HL-60 (cell line): ENCODE measurements around the gene SCGB3A1.

Experiments used
- GABPA ChIP-seq: IDR thresholded peaks from 2 replicates; pipeline ENCODE4 v1.6.1; 2012; ENCODE audit warnings: low read depth
- POLR2AphosphoS5 ChIP-seq: IDR thresholded peaks from 2 replicates; pipeline ENCODE4 v1.6.1; 2012; ENCODE audit warnings: low read depth
- REST ChIP-seq: IDR thresholded peaks from 2 replicates; pipeline ENCODE4 v1.6.1; 2012; ENCODE audit warnings: low read depth; ENCODE audit not compliant: insufficient replicate concordance
- TF ChIP-seq, protein P1 (sequence below): IDR thresholded peaks from one replicate; pipeline ENCODE4 v1.5.1; 2011; ENCODE audit warnings: low read length, control low read depth, inconsistent platforms; ENCODE audit not compliant: insufficient read depth

DNA sequence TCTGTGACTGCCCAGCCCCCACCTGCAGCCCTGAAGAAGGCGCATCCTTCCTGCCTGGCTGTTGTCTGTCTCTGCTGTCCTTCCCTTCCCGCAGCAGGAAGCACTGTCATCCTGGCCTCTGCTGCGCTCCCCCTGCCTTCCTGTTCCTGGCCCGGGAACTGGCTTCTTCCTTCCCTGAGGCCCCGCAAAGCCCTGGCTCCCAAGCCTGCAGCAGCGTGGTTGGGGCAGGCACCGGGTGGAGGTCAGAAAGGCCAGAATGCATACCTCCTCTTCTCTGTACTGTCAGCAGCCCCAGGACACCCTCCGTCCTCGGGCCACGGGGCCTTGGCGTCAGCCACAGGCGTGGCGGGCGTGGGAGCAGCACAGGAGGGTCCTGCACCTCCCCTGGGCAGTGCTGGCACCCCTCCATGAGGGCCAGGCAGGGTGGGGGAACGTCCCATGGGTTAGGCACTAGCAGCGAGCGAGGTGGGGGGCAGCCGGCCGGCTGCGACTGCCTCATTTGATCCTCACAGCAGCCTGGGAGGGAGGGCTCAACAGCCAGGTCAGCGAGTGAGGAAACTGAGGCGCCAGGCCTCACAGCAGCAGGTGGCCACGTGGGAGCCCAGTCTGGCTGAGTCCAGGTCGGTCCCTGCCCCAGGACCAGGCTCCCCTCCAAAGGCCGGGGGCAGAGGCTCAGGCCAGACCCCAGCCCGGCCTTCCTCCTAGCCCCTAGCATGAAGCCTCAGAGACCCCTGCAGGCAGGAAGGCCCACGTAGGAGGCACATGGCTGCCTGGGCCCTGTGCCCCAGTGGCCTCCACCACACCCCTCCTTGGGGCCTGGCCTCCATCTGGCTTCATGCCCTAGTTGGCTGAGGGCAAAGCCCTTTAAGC is 48.7 kb upstream of the SCGB3A1 start:
- TF ChIP-seq REST: no peak
- TF ChIP-seq, protein P1, sequence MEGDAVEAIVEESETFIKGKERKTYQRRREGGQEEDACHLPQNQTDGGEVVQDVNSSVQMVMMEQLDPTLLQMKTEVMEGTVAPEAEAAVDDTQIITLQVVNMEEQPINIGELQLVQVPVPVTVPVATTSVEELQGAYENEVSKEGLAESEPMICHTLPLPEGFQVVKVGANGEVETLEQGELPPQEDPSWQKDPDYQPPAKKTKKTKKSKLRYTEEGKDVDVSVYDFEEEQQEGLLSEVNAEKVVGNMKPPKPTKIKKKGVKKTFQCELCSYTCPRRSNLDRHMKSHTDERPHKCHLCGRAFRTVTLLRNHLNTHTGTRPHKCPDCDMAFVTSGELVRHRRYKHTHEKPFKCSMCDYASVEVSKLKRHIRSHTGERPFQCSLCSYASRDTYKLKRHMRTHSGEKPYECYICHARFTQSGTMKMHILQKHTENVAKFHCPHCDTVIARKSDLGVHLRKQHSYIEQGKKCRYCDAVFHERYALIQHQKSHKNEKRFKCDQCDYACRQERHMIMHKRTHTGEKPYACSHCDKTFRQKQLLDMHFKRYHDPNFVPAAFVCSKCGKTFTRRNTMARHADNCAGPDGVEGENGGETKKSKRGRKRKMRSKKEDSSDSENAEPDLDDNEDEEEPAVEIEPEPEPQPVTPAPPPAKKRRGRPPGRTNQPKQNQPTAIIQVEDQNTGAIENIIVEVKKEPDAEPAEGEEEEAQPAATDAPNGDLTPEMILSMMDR: no peak
- TF ChIP-seq POLR2AphosphoS5: no peak
- no peak for TF ChIP-seq GABPA
